WTC11 (cell line): ENCODE measurements around the gene MACROD2. TPM values are rescaled to one million over a fixed set of nuclear protein-coding genes. Genes with fewer than 3 reads are reported as not detected.

Experiments
- ATAC-seq: fragments of 200-7000 bp; cut with Tn5 transposase; 2 replicates; pipeline ENCODE4 v1.10.0; 2021; ENCODE audit warnings: mild to moderate bottlenecking, moderate library complexity
- CTCF ChIA-PET: fragments of 300-600 bp; sonication (Branson Sonifier 250); formaldehyde crosslinking; loops from one replicate; lab custom pipeline; 2021; ENCODE audit warnings: antibody characterized with exemption; lab: Charles Lee
- POLR2A ChIA-PET: fragments of 350-600 bp; sonication (Branson Sonifier 250); formaldehyde crosslinking; loops from one replicate; lab custom pipeline; 2021; ENCODE audit warnings: antibody characterized with exemption; lab: Charles Lee
- DNase-seq: peaks from one replicate; pipeline ENCODE4 v3.0.0; 2021; ENCODE audit warnings: low spot score
- H3K27ac Mint-ChIP-seq: 2 replicates; pipeline ENCODE4 v1.8.0; 2021; ENCODE audit warnings: mixed read lengths
- H3K27me3 Mint-ChIP-seq: 2 replicates; pipeline ENCODE4 v1.8.0; 2021; ENCODE audit warnings: low read depth, mild to moderate bottlenecking, moderate library complexity, mixed read lengths
- H3K36me3 Mint-ChIP-seq: 2 replicates; pipeline ENCODE4 v1.8.0; 2021; ENCODE audit warnings: mixed read lengths
- H3K4me1 Mint-ChIP-seq: 2 replicates; pipeline ENCODE4 v1.8.0; 2022; ENCODE audit warnings: mixed read lengths
- H3K4me3 Mint-ChIP-seq: 2 replicates; pipeline ENCODE4 v1.8.0; 2021; ENCODE audit warnings: mild to moderate bottlenecking, moderate library complexity, mixed read lengths
- H3K9me3 Mint-ChIP-seq: 2 replicates; pipeline ENCODE4 v1.8.0; 2021; ENCODE audit warnings: mixed read lengths
- CREM ChIP-seq: sonication (generic); formaldehyde crosslinking; IDR thresholded peaks from 2 replicates; pipeline ENCODE4 v1.8.1; 2022; ENCODE audit warnings: mild to moderate bottlenecking, missing genetic modification reagents, moderate library complexity
- EMX1 ChIP-seq: fragments of 250-450 bp; sonication (Bioruptor Pico); IDR thresholded peaks from 2 replicates; pipeline ENCODE4 v1.8.0; 2021; ENCODE audit warnings: mild to moderate bottlenecking
- GABPB1 ChIP-seq: sonication (generic); formaldehyde crosslinking; IDR thresholded peaks from 2 replicates; pipeline ENCODE4 v1.8.1; 2023; ENCODE audit warnings: mild to moderate bottlenecking, missing genetic modification reagents
- GRHL2 ChIP-seq: fragments of 250-450 bp; sonication (Bioruptor Pico); IDR thresholded peaks from 2 replicates; pipeline ENCODE4 v1.8.0; 2022; ENCODE audit warnings: mild to moderate bottlenecking, moderate library complexity; ENCODE audit not compliant: insufficient replicate concordance, severe bottlenecking
- RELA ChIP-seq: sonication (generic); formaldehyde crosslinking; IDR thresholded peaks from 2 replicates; pipeline ENCODE4 v1.8.1; 2022; ENCODE audit warnings: missing genetic modification reagents, mild to moderate bottlenecking, borderline replicate concordance
- RORB ChIP-seq: fragments of 250-450 bp; sonication (Bioruptor Pico); IDR thresholded peaks from 2 replicates; pipeline ENCODE4 v1.9.0; 2021; ENCODE audit warnings: mild to moderate bottlenecking
- SP1 ChIP-seq: sonication (generic); formaldehyde crosslinking; conservative IDR thresholded peaks from 2 replicates; pipeline ENCODE4 v1.8.1; 2022; ENCODE audit warnings: missing genetic modification reagents
- TEAD4 ChIP-seq: sonication (generic); formaldehyde crosslinking; IDR thresholded peaks from 2 replicates; pipeline ENCODE4 v1.8.0; 2022; ENCODE audit warnings: mild to moderate bottlenecking, missing genetic modification reagents
- ZNF121 ChIP-seq: sonication (generic); formaldehyde crosslinking; IDR thresholded peaks from 2 replicates; pipeline ENCODE4 v1.8.0; 2023; ENCODE audit warnings: missing genetic modification reagents
- ZNF138 ChIP-seq: sonication (generic); formaldehyde crosslinking; conservative IDR thresholded peaks from 2 replicates; pipeline ENCODE4 v1.8.1; 2022; ENCODE audit warnings: mild to moderate bottlenecking, moderate library complexity, missing genetic modification reagents
- ZNF263 ChIP-seq: sonication (generic); formaldehyde crosslinking; IDR thresholded peaks from 2 replicates; pipeline ENCODE4 v1.8.1; 2022; ENCODE audit warnings: low read depth, mild to moderate bottlenecking, moderate library complexity, missing genetic modification reagents
- total RNA-seq: library from RNA; stranded (reverse); gene quantifications from 3 replicates; pipeline ENCODE4 v1.2.3, GENCODE V29; 2021
- TF ChIP-seq, protein P1 (sequence below): sonication (generic); formaldehyde crosslinking; conservative IDR thresholded peaks from 2 replicates; pipeline ENCODE4 v1.8.1; 2023; ENCODE audit warnings: mild to moderate bottlenecking, low read depth, missing genetic modification reagents, moderate library complexity
- TF ChIP-seq, protein P2 (sequence below): fragments of 250-450 bp; sonication (Bioruptor Pico); IDR thresholded peaks from 2 replicates; pipeline ENCODE4 v1.9.0; 2021; ENCODE audit warnings: mild to moderate bottlenecking
- TF ChIP-seq, protein P3 (sequence below): fragments of 200-600 bp; IDR thresholded peaks from 2 replicates; pipeline ENCODE4 v1.8.0; 2022; ENCODE audit warnings: antibody characterized with exemption
- TF ChIP-seq, protein P4 (sequence below): fragments of 250-450 bp; sonication (Bioruptor Pico); IDR thresholded peaks from 2 replicates; pipeline ENCODE4 v1.8.0; 2021; ENCODE audit warnings: mild to moderate bottlenecking
- TF ChIP-seq, protein P5 (sequence below): sonication (generic); formaldehyde crosslinking; IDR thresholded peaks from 2 replicates; pipeline ENCODE4 v1.8.1; 2023; ENCODE audit warnings: mild to moderate bottlenecking, missing genetic modification reagents, borderline replicate concordance
- TF ChIP-seq, protein P6 (sequence below): sonication (generic); formaldehyde crosslinking; IDR thresholded peaks from 2 replicates; pipeline ENCODE4 v1.8.1; 2023; ENCODE audit warnings: mild to moderate bottlenecking, missing genetic modification reagents, moderate library complexity
- TF ChIP-seq, protein P7 (sequence below): sonication (generic); formaldehyde crosslinking; conservative IDR thresholded peaks from 2 replicates; pipeline ENCODE4 v1.8.1; 2022; ENCODE audit warnings: mild to moderate bottlenecking, missing genetic modification reagents

Gene MACROD2
- total RNA-seq, 1 experiment from 2014 or later: 4.1 TPM

DNA sequence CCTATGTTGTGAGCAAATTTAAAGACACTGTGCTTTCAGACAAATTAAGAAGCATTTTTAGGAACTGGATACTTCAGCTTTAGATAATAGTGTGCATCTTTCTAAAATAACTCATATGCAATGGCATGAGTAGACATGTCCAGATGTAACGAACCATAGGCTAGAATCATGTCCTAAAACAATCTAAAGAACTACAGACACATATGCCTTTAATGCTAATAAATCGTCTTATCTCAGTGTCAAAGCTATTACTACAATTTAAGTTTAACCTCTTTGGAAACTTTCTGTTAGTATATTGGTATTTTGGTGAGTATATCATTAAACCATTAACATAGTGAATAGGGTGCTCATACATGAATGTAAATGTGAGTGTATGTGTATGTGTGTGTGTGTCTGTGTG, 1250.6 kb downstream of the MACROD2 start (continued):
- TF ChIP-seq, protein P1, sequence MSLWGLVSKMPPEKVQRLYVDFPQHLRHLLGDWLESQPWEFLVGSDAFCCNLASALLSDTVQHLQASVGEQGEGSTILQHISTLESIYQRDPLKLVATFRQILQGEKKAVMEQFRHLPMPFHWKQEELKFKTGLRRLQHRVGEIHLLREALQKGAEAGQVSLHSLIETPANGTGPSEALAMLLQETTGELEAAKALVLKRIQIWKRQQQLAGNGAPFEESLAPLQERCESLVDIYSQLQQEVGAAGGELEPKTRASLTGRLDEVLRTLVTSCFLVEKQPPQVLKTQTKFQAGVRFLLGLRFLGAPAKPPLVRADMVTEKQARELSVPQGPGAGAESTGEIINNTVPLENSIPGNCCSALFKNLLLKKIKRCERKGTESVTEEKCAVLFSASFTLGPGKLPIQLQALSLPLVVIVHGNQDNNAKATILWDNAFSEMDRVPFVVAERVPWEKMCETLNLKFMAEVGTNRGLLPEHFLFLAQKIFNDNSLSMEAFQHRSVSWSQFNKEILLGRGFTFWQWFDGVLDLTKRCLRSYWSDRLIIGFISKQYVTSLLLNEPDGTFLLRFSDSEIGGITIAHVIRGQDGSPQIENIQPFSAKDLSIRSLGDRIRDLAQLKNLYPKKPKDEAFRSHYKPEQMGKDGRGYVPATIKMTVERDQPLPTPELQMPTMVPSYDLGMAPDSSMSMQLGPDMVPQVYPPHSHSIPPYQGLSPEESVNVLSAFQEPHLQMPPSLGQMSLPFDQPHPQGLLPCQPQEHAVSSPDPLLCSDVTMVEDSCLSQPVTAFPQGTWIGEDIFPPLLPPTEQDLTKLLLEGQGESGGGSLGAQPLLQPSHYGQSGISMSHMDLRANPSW (CRISPR knock-in tag): no peak
- TF ChIP-seq, protein P2, sequence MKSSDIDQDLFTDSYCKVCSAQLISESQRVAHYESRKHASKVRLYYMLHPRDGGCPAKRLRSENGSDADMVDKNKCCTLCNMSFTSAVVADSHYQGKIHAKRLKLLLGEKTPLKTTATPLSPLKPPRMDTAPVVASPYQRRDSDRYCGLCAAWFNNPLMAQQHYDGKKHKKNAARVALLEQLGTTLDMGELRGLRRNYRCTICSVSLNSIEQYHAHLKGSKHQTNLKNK (CRISPR knock-in tag): no peak

DNA sequence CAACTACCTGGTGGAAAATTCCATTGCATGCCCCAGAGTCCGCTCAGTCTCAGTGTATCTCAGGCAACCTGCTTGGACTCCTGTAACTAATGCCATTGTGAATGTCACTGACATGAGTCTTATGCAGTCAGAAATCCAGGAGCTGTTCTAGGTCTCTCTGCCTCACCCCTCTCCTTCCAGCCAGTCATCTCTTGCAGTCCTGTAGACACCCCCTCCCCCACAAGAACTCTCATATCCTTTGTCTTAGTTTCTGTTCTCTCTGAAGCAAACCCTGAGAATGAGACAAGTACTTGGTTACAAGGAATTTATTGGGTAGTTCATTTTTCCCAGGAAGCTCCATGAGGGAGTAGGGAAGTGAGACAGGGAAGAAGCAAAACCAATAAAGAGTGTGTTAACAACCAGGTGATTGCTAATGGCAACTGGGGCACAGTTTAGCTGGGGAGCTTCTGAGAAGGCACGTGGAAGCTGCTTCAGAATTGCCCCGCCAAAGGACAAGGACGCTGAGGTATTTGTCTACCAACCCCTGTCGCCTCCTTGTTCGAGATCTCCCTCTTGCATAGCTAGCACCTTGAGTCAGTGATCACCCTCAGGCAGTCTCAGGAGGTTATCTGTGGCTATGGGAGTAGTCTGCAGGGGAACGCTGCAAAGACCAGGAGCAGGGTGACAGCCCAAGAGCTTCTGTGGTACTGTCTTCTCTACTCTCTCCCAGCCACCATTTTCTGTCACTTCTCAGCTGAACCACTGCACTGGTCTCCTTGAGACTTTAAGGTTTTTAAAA, 1253.5 kb downstream of the MACROD2 start:
- CTCF ChIA-PET: no interaction called here
- POLR2A ChIA-PET: no interaction called here
- ATAC-seq: no peak

DNA sequence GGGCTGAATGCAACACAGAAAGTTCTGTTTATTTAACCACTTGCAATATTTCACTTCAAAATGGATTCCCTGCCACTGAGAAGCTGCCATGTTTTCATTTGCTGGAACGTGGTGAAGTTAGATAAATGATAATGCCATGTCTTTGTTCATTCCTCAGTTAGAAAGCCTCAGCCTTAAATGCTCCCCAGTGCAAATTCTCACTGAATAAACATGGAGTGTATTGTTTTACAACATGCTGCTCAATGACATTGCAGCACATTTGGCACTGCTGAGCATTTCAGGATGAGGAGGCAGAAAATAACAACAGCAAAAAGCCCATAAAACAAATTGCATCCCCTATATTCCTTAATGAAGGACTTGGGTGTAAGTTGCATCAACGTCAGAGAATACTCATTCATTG, 1255.9 kb downstream of the MACROD2 start:
- no peak overlapping the region for H3K4me3 Mint-ChIP-seq
- H3K4me1 Mint-ChIP-seq: peaks cover 11% of the 10 kb centered on the region
- ATAC-seq (no peak), DNase-seq (no peak)
- ChIA-PET CTCF (no interaction called here), POLR2A (no interaction called here)
- no peaks in the 10 kb centered on the region for H3K36me3 Mint-ChIP-seq
- H3K27me3 Mint-ChIP-seq: no peaks in the 10 kb centered on the region
- peaks cover 5% of the 10 kb centered on the region for H3K9me3 Mint-ChIP-seq
- H3K27ac Mint-ChIP-seq: no peak overlapping the region
- TF ChIP-seq, protein P3, sequence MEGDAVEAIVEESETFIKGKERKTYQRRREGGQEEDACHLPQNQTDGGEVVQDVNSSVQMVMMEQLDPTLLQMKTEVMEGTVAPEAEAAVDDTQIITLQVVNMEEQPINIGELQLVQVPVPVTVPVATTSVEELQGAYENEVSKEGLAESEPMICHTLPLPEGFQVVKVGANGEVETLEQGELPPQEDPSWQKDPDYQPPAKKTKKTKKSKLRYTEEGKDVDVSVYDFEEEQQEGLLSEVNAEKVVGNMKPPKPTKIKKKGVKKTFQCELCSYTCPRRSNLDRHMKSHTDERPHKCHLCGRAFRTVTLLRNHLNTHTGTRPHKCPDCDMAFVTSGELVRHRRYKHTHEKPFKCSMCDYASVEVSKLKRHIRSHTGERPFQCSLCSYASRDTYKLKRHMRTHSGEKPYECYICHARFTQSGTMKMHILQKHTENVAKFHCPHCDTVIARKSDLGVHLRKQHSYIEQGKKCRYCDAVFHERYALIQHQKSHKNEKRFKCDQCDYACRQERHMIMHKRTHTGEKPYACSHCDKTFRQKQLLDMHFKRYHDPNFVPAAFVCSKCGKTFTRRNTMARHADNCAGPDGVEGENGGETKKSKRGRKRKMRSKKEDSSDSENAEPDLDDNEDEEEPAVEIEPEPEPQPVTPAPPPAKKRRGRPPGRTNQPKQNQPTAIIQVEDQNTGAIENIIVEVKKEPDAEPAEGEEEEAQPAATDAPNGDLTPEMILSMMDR: no peak
- TF ChIP-seq, protein P1 (CRISPR knock-in tag): no peak
- TF ChIP-seq, protein P4, sequence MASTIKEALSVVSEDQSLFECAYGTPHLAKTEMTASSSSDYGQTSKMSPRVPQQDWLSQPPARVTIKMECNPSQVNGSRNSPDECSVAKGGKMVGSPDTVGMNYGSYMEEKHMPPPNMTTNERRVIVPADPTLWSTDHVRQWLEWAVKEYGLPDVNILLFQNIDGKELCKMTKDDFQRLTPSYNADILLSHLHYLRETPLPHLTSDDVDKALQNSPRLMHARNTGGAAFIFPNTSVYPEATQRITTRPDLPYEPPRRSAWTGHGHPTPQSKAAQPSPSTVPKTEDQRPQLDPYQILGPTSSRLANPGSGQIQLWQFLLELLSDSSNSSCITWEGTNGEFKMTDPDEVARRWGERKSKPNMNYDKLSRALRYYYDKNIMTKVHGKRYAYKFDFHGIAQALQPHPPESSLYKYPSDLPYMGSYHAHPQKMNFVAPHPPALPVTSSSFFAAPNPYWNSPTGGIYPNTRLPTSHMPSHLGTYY (CRISPR knock-in tag): no peak
- TF ChIP-seq RORB (CRISPR knock-in tag): no peak
- TF ChIP-seq SP1 (CRISPR knock-in tag): no peak
- no peak for TF ChIP-seq GABPB1 (CRISPR knock-in tag)
- TF ChIP-seq ZNF138: no peak
- TF ChIP-seq, protein P5, sequence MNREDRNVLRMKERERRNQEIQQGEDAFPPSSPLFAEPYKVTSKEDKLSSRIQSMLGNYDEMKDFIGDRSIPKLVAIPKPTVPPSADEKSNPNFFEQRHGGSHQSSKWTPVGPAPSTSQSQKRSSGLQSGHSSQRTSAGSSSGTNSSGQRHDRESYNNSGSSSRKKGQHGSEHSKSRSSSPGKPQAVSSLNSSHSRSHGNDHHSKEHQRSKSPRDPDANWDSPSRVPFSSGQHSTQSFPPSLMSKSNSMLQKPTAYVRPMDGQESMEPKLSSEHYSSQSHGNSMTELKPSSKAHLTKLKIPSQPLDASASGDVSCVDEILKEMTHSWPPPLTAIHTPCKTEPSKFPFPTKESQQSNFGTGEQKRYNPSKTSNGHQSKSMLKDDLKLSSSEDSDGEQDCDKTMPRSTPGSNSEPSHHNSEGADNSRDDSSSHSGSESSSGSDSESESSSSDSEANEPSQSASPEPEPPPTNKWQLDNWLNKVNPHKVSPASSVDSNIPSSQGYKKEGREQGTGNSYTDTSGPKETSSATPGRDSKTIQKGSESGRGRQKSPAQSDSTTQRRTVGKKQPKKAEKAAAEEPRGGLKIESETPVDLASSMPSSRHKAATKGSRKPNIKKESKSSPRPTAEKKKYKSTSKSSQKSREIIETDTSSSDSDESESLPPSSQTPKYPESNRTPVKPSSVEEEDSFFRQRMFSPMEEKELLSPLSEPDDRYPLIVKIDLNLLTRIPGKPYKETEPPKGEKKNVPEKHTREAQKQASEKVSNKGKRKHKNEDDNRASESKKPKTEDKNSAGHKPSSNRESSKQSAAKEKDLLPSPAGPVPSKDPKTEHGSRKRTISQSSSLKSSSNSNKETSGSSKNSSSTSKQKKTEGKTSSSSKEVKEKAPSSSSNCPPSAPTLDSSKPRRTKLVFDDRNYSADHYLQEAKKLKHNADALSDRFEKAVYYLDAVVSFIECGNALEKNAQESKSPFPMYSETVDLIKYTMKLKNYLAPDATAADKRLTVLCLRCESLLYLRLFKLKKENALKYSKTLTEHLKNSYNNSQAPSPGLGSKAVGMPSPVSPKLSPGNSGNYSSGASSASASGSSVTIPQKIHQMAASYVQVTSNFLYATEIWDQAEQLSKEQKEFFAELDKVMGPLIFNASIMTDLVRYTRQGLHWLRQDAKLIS (CRISPR knock-in tag): no peak
- no peak for TF ChIP-seq TEAD4 (CRISPR knock-in tag)
- no peak for TF ChIP-seq GRHL2 (CRISPR knock-in tag)
- TF ChIP-seq, protein P6, sequence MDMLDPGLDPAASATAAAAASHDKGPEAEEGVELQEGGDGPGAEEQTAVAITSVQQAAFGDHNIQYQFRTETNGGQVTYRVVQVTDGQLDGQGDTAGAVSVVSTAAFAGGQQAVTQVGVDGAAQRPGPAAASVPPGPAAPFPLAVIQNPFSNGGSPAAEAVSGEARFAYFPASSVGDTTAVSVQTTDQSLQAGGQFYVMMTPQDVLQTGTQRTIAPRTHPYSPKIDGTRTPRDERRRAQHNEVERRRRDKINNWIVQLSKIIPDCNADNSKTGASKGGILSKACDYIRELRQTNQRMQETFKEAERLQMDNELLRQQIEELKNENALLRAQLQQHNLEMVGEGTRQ (CRISPR knock-in tag): no peak

More for the DNA sequence above, 1253.5 kb downstream of the MACROD2 start:
- H3K4me1 Mint-ChIP-seq: peaks cover 11% of the 10 kb centered on the region
- TF ChIP-seq RORB (CRISPR knock-in tag) (no peak), ZNF263 (no peak), RELA (CRISPR knock-in tag) (no peak), EMX1 (CRISPR knock-in tag) (no peak), CREM (CRISPR knock-in tag) (no peak), ZNF121 (CRISPR knock-in tag) (no peak)
- TF ChIP-seq, protein P7, sequence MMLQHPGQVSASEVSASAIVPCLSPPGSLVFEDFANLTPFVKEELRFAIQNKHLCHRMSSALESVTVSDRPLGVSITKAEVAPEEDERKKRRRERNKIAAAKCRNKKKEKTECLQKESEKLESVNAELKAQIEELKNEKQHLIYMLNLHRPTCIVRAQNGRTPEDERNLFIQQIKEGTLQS (CRISPR knock-in tag): no peak
- DNase-seq: no peak
- peak overlapping the region; percentile 28; the same call in 1 of the 2 replicates for H3K27ac Mint-ChIP-seq
- H3K9me3 Mint-ChIP-seq: peaks cover 5% of the 10 kb centered on the region
- no peak overlapping the region for H3K4me3 Mint-ChIP-seq
- H3K27me3 Mint-ChIP-seq: no peaks in the 10 kb centered on the region
- no peaks in the 10 kb centered on the region for H3K36me3 Mint-ChIP-seq
